Thoracic aorta (tissue), 2 donors: ENCODE data around the gene FLCN. TPM values are rescaled to one million over a fixed set of nuclear protein-coding genes. Genes with fewer than 3 reads are reported as not detected.

ENCODE experiments used
- ATAC-seq: fragments of 150-250 bp; one replicate; pipeline ENCODE4 v1.8.0; 2017; ENCODE audit warnings: low read depth; ENCODE audit not compliant: insufficient number of reproducible peaks, low FRiP score
- DNase-seq: peaks from one replicate; pipeline ENCODE4 v3.0.0-alpha.2; 2020; ENCODE audit warnings: low spot score
- H3K27ac ChIP-seq, 2 donors: fragments of 200-600 bp; sonication (generic); 1 replicate in 1 of 2; 2 replicates in 1 of 2; pipeline ENCODE4 v1.5.1; 2016; ENCODE audit warnings: mild to moderate bottlenecking in 2 of 2, moderate library complexity in 2 of 2
- H3K27me3 ChIP-seq: fragments of 200-600 bp; sonication (generic); replicated peaks from 2 replicates; pipeline ENCODE4 v1.6.0; 2016; ENCODE audit warnings: mild to moderate bottlenecking; ENCODE audit not compliant: insufficient read depth
- H3K36me3 ChIP-seq: fragments of 200-600 bp; sonication (generic); one replicate; pipeline ENCODE4 v1.5.1; 2016
- H3K4me1 ChIP-seq, 2 donors: fragments of 200-600 bp; sonication (generic); 1 replicate in 1 of 2; 2 replicates in 1 of 2; pipeline versions ENCODE4 v1.5.1 to v1.6.0; 2016; ENCODE audit warnings: low read depth in 2 of 2, mild to moderate bottlenecking in 1 of 2; ENCODE audit not compliant: control insufficient read depth in 1 of 2
- H3K4me3 ChIP-seq: fragments of 200-600 bp; sonication (generic); 2 replicates; pipeline ENCODE4 v1.5.1; 2016; ENCODE audit warnings: mild to moderate bottlenecking
- H3K9me3 ChIP-seq: fragments of 200-600 bp; sonication (generic); 2 replicates; pipeline ENCODE4 v1.5.1; 2016
- total RNA-seq, 2 donors: library from RNA; depleted of rRNA; stranded (reverse); fragments of >200 nt; gene quantifications; one replicate each; pipeline versions ENCODE4 v1.1.0 to v1.2.3, GENCODE V29; 2016
- TF ChIP-seq, protein P1 (sequence below): fragments of 200-600 bp; sonication (generic); IDR thresholded peaks from one replicate; pipeline ENCODE4 v1.5.1; 2019; ENCODE audit warnings: antibody characterized with exemption

The FLCN gene
- total RNA-seq, 2 donors from 2014 or later, result 64.3 to 123 TPM

DNA sequence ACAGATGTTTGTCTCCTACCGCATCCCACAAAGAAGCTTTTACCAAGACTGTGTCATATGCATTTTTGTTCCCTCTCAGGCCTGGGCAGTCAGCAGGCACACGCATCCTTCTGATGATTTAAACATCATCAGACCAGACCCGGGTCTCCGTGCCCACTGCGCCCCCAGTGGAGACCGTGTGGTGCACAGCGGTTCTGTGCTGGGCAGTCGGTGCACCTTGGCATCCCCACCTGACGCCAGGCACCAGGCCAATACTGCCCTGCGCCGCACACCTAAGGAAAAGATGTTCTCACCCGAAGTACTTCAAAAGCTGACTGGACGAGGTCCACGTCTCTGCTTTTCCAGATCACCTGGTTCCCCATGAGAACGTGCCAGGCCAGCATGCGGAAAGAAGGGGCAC lies 20.2 kb downstream of the FLCN start:
- H3K27me3 ChIP-seq, result no peaks in the 10 kb centered on the region
- H3K9me3 ChIP-seq, result no peaks in the 10 kb centered on the region
- H3K36me3 ChIP-seq, result peaks cover 72% of the 10 kb centered on the region

DNA sequence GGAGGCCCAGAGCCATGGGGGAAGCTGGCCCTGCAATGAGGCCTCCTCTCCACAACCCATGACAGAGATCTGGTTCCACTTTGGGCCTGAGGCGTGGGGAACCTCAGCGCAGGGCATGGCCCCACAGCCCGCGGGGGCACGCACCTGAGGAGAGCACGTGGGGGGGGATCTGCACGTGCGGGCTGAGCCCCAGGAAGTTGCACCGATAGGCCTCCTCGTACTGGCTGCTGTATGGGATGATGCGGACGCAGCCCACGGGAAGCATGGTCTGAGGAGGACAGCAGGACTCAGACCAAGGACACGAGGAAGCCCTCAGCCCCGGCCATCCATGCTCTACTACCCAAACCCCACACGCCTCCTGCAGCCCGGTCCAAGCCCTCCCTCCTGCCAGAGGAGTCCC lies 20.7 kb downstream of the FLCN start:
- Histone ChIP-seq H3K4me3 (no peak overlapping the region), H3K9me3 (no peaks in the 10 kb centered on the region), H3K27me3 (no peaks in the 10 kb centered on the region), H3K36me3 (peaks cover 69% of the 10 kb centered on the region), H3K4me1 (no peaks in the 10 kb centered on the region), H3K27ac (no peak overlapping the region)
- ATAC-seq (no peak), DNase-seq (no peak)
- TF ChIP-seq, protein P1, sequence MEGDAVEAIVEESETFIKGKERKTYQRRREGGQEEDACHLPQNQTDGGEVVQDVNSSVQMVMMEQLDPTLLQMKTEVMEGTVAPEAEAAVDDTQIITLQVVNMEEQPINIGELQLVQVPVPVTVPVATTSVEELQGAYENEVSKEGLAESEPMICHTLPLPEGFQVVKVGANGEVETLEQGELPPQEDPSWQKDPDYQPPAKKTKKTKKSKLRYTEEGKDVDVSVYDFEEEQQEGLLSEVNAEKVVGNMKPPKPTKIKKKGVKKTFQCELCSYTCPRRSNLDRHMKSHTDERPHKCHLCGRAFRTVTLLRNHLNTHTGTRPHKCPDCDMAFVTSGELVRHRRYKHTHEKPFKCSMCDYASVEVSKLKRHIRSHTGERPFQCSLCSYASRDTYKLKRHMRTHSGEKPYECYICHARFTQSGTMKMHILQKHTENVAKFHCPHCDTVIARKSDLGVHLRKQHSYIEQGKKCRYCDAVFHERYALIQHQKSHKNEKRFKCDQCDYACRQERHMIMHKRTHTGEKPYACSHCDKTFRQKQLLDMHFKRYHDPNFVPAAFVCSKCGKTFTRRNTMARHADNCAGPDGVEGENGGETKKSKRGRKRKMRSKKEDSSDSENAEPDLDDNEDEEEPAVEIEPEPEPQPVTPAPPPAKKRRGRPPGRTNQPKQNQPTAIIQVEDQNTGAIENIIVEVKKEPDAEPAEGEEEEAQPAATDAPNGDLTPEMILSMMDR, result no peak

More for the DNA sequence above, 20.2 kb downstream of the FLCN start:
- ATAC-seq, result no peak
- TF ChIP-seq, protein P1, result no peak
- no peaks in the 10 kb centered on the region for H3K4me1 ChIP-seq
- DNase-seq, result no peak
- no peak overlapping the region for H3K4me3 ChIP-seq
- H3K27ac ChIP-seq, result no peak overlapping the region

GRCh38 chr17:17215575-17215974 lies 21.4 kb downstream of the FLCN start:
- H3K27me3 ChIP-seq, result no peaks in the 10 kb centered on the region
- peaks cover 66% of the 10 kb centered on the region for H3K36me3 ChIP-seq
- no peak overlapping the region for H3K27ac ChIP-seq
- TF ChIP-seq, protein P1, result no peak
- DNase-seq (no peak), ATAC-seq (no peak)
- H3K9me3 ChIP-seq, result no peaks in the 10 kb centered on the region
- no peaks in the 10 kb centered on the region for H3K4me1 ChIP-seq
- no peak overlapping the region for H3K4me3 ChIP-seq

DNA sequence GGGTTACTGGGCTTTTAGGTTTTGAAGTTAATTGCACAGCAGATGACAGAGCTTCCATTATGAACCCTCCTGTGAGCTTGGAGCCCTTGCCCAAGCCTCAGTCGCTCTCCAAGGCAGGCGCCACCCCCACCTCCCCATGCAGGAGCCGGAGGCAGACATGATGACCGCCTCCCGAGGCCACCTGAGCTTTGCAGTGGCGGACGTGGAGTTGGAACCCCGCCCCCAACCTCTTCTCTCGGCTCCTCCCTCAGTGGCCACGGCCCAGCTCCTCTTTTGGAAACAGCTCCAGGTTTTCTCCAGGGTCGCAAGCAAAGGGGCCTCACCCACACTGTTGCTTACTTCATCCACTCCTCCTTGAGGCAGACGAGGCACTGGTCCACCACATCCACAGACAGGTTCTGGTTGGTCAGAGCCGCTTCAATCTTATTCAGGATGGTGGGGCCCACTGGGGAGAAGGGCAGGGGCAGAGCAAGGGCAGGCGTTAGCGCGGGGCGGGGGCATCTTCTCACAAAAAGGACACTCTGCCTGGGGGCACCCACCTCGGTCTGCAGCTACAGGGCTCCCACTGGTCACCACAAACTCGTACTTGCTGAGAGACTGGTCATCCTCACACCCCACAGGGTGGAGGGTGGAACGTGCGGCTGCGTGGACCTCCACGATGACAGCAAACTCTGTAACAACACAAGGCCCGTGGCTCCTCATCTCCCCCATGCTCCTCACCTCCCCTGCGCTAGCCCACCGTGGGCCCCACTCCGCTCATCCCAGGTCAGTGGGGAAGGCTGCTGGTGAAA lies 22.1 kb downstream of the FLCN start:
- ATAC-seq (no peak), DNase-seq (no peak)
- H3K9me3 ChIP-seq, result no peaks in the 10 kb centered on the region
- no peaks in the 10 kb centered on the region for H3K27me3 ChIP-seq
- H3K27ac ChIP-seq, result no peak overlapping the region
- no peaks in the 10 kb centered on the region for H3K4me1 ChIP-seq
- no peak overlapping the region for H3K4me3 ChIP-seq
- peaks cover 59% of the 10 kb centered on the region for H3K36me3 ChIP-seq
- TF ChIP-seq, protein P1, result no peak

DNA sequence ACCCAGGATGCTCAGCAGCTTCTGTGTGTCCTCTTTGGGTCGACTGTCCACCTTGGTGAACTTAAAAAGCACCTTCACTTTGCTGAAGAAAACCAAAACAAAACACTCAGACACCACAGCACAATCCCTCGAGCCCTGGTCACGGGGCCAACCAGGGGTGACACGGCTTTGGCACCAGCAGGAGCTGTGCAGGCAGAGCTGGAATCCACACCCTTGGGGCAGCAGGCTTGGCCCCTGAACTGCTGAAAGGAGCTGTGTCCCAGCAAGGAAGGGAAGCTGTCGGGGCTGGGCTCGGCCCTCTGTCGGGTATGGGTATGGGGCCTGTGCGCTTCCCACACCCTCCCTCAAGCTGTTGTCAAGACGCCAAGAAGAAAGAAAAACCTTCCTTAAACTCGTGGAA lies 23.2 kb downstream of the FLCN start:
- Histone ChIP-seq H3K4me1 (no peaks in the 10 kb centered on the region), H3K9me3 (no peaks in the 10 kb centered on the region), H3K36me3 (peaks cover 55% of the 10 kb centered on the region), H3K4me3 (no peak overlapping the region), H3K27me3 (no peaks in the 10 kb centered on the region), H3K27ac (no peak overlapping the region)
- no peak for DNase-seq
- TF ChIP-seq, protein P1, result no peak
- ATAC-seq, result no peak
